K562 (cell line): Measurements from ENCODE around the gene DNMT3L. TPM values are rescaled to one million over a fixed set of nuclear protein-coding genes. Genes with fewer than 3 reads are reported as not detected.

Source experiments
- ATAC-seq: fragments of 200-7000 bp; cut with Tn5 transposase; 3 replicates; pipeline ENCODE4 v1.9.1; 2020; ENCODE audit warnings: moderate library complexity
- BruUV-seq: library from RNA; stranded (reverse); fragments of 400-500 nt; replicated peaks from 2 replicates; lab custom pipeline; 2021; lab: Mats Ljungman, UMichigan
- CTCF ChIA-PET: fragments of 300-600 bp; formaldehyde crosslinking; extraction: SDS; loops from one replicate; lab custom pipeline; 2021; ENCODE audit warnings: low intra/inter-chr PET ratio; lab: Yijun Ruan, JAX
- POLR2A ChIA-PET: fragments of 300-600, 350-650 bp; sonication (Branson Sonifier 250); formaldehyde crosslinking; extraction: SDS; loops from one replicate; lab custom pipeline; 2021; ENCODE audit warnings: antibody characterized with exemption, inconsistent platforms; lab: Yijun Ruan, JAX
- DNase-seq, 4 experiments: peaks; one replicate each; pipeline versions ENCODE4 v3.0.0 to v3.0.0-alpha.2; 2011 to 2018; ENCODE audit warnings: low spot score in 3 of 4, mixed read lengths in 3 of 4; ENCODE audit errors: extremely low read depth in 1 of 4
- FAIRE-seq: peaks from 2 replicates; lab custom pipeline; 2011; peaks lifted over from hg19 to GRCh38; lab: Jason Lieb, UNC
- H2AFZ ChIP-seq: 2 replicates; pipeline ENCODE4 v1.6.0; 2011; ENCODE audit warnings: low read depth, low read length, control low read depth, inconsistent platforms
- H3K27ac ChIP-seq: fragments of 200-600 bp; 3 replicates; pipeline ENCODE4 v1.8.0; 2011; ENCODE audit warnings: low read depth, mild to moderate bottlenecking, control low read depth, inconsistent platforms, low read length, moderate library complexity, mixed read lengths; ENCODE audit errors: extremely low read depth
- H3K27me3 ChIP-seq, 2 experiments: fragments of 300-600 bp in 1 of 2; 2 replicates in 1 of 2; 3 replicates in 1 of 2; pipeline versions ENCODE4 v1.6.0 to v1.8.0; 2011; ENCODE audit warnings: inconsistent platforms in 2 of 2, low read length in 2 of 2, mild to moderate bottlenecking in 1 of 2, mixed read lengths in 1 of 2, moderate library complexity in 1 of 2; ENCODE audit not compliant: control insufficient read depth in 2 of 2, insufficient read depth in 2 of 2
- H3K36me3 ChIP-seq: fragments of 300-600 bp; 3 replicates; pipeline ENCODE4 v1.8.0; 2011; ENCODE audit warnings: mild to moderate bottlenecking, low read length, inconsistent platforms; ENCODE audit not compliant: control insufficient read depth, insufficient read depth
- H3K4me1 ChIP-seq, 2 experiments: fragments of 200-600 bp in 1 of 2; replicated peaks in 1 of 2; 2 replicates in 1 of 2; 3 replicates in 1 of 2; pipeline versions ENCODE4 v1.5.1 to v1.8.0; 2011; ENCODE audit warnings: inconsistent platforms in 2 of 2, low read length in 2 of 2, mild to moderate bottlenecking in 1 of 2, mixed read lengths in 1 of 2, moderate library complexity in 1 of 2; ENCODE audit not compliant: control insufficient read depth in 2 of 2, insufficient read depth in 2 of 2
- H3K4me2 ChIP-seq: 2 replicates; pipeline ENCODE4 v1.6.1; 2011; ENCODE audit warnings: low read length, control low read depth, inconsistent platforms, mixed read lengths; ENCODE audit not compliant: insufficient read depth
- H3K4me3 ChIP-seq: fragments of 200-600 bp; sonication (generic), shearing (Covaris generic); 2 replicates; pipeline ENCODE4 v1.5.1; 2016; ENCODE audit warnings: control low read depth, inconsistent platforms
- H3K79me2 ChIP-seq: fragments of 200-600 bp; 3 replicates; pipeline ENCODE4 v1.8.0; 2011; ENCODE audit warnings: low read length, inconsistent platforms; ENCODE audit not compliant: control insufficient read depth, insufficient read depth
- H3K9ac ChIP-seq, 2 experiments: 2 replicates each; pipeline versions ENCODE4 v1.6.0 to v1.6.1; 2011; ENCODE audit warnings: low read depth in 2 of 2, low read length in 2 of 2, control low read depth in 1 of 2, inconsistent platforms in 1 of 2, mild to moderate bottlenecking in 1 of 2, mixed read lengths in 1 of 2; ENCODE audit not compliant: insufficient read depth in 1 of 2
- H3K9me1 ChIP-seq: one replicate; pipeline ENCODE4 v1.6.0; 2011; ENCODE audit warnings: inconsistent platforms, mild to moderate bottlenecking, low read length, moderate library complexity; ENCODE audit not compliant: control insufficient read depth, insufficient read depth
- H3K9me3 ChIP-seq: replicated peaks from 2 replicates; pipeline ENCODE4 v1.5.1; 2011; ENCODE audit warnings: low read depth, low read length, inconsistent platforms; ENCODE audit not compliant: control insufficient read depth, insufficient read depth
- H4K20me1 ChIP-seq: replicated peaks from 2 replicates; pipeline ENCODE4 v1.6.1; 2011; ENCODE audit warnings: low read length, inconsistent platforms, mixed read lengths; ENCODE audit not compliant: control insufficient read depth, insufficient read depth
- ARID1B ChIP-seq: fragments of 450-650 bp; IDR thresholded peaks from 2 replicates; pipeline ENCODE4 v1.6.1; 2016; ENCODE audit warnings: antibody characterized with exemption, mild to moderate bottlenecking, inconsistent platforms
- BDP1 ChIP-seq: IDR thresholded peaks from 3 replicates; pipeline ENCODE4 v1.6.1; 2011; ENCODE audit not compliant: insufficient read length, insufficient read depth
- ELF4 ChIP-seq: fragments of 450-650 bp; formaldehyde crosslinking; IDR thresholded peaks from 2 replicates; pipeline ENCODE4 v1.4.0; 2022; ENCODE audit warnings: missing genetic modification characterization
- EP300 ChIP-seq: IDR thresholded peaks from 2 replicates; pipeline ENCODE4 v1.6.1; 2012; ENCODE audit warnings: low read length, improper control_type of control experiment
- FOXA1 ChIP-seq: fragments of 450-650 bp; IDR thresholded peaks from 2 replicates; pipeline ENCODE4 v1.6.1; 2016; ENCODE audit warnings: mild to moderate bottlenecking, borderline replicate concordance
- FOXA3 ChIP-seq, 2 experiments: fragments of 450-650 bp in 1 of 2; sonication (generic) in 1 of 2; formaldehyde crosslinking; IDR thresholded peaks in 1 of 2; conservative IDR thresholded peaks in 1 of 2; 2 replicates each; pipeline versions ENCODE4 v1.4.0 to v1.8.0; 2020 to 2022; ENCODE audit warnings: mild to moderate bottlenecking in 2 of 2, missing genetic modification reagents in 1 of 2
- GATAD2A ChIP-seq: fragments of 450-650 bp; IDR thresholded peaks from 2 replicates; pipeline ENCODE4 v1.6.1; 2017
- HNRNPUL1 ChIP-seq: fragments of 200-400 bp; formaldehyde crosslinking; IDR thresholded peaks from 2 replicates; pipeline ENCODE4 v1.6.1; 2017; ENCODE audit warnings: low read length
- KDM4B ChIP-seq, 2 experiments: fragments of 450-650 bp in 1 of 2; sonication (generic) in 1 of 2; IDR thresholded peaks; 2 replicates each; pipeline ENCODE4 v1.6.1; 2016 to 2017; ENCODE audit warnings: borderline replicate concordance in 2 of 2, antibody characterized with exemption in 1 of 2, low read depth in 1 of 2, mild to moderate bottlenecking in 1 of 2
- NFXL1 ChIP-seq: fragments of 450-650 bp; formaldehyde crosslinking; IDR thresholded peaks from 2 replicates; pipeline ENCODE4 v1.4.0; 2021; ENCODE audit warnings: mild to moderate bottlenecking
- POLR2G ChIP-seq: fragments of 200-400 bp; formaldehyde crosslinking; IDR thresholded peaks from 2 replicates; pipeline ENCODE4 v1.6.1; 2017; ENCODE audit warnings: low read depth, mild to moderate bottlenecking, antibody characterized with exemption, low read length, moderate library complexity
- STAG1 ChIP-seq: sonication (generic); formaldehyde crosslinking; IDR thresholded peaks from 2 replicates; pipeline ENCODE4 v1.5.0; 2020; ENCODE audit warnings: missing genetic modification reagents, borderline replicate concordance
- ZNF239 ChIP-seq: fragments of 250-450 bp; sonication (Bioruptor Pico); IDR thresholded peaks from 2 replicates; pipeline ENCODE4 v1.4.0; 2020; ENCODE audit warnings: mild to moderate bottlenecking
- WGBS: fragments of 100-300 bp; shearing (Covaris generic); methylation state at CpG from one replicate; pipeline ENCODE4 v1.1.6; 2016; ENCODE audit warnings: low coverage, mixed read lengths; ENCODE audit not compliant: insufficient coverage; ENCODE audit errors: missing lambda C conversion rate; 5-methylcytosine and 5-hydroxymethylcytosine counted together
- in situ Hi-C: fragments of 300-500 bp; cut with MboI; formaldehyde crosslinking; loops from 4 replicates; pipeline ENCODE4 v1.15.0; 2018; ENCODE audit warnings: inconsistent platforms, mixed read lengths
- intact Hi-C: fragments of 100-400 bp; cut with micrococcal nuclease; formaldehyde crosslinking; loops from 2 replicates; pipeline ENCODE4 v1.14.2; 2022
- polyA plus RNA-seq, 8 experiments: library from polyadenylated mRNA; depleted of rRNA in 4 of 8; stranded (reverse) in 5 of 8; unstranded in 3 of 8; fragments of >200 nt; fragmentation: Nextera tagmentation in 2 of 8; fragmentation: Illumina TruSeq in 1 of 8; extraction: Ambion mirVana in 2 of 8; extraction: Trizol in 1 of 8; gene quantifications; 2 replicates each; pipeline versions ENCODE4 v1.2.1 to v1.2.3, GENCODE V29; 2011 to 2014; ENCODE audit warnings: inconsistent platforms in 1 of 8, missing spikeins in 1 of 8
- total RNA-seq, 7 experiments: library from RNA; depleted of rRNA in 6 of 7; stranded (reverse); fragments of >200 nt in 6 of 7; fragmentation: Illumina TruSeq in 2 of 7; extraction: Trizol in 2 of 7; gene quantifications; 2 replicates each; pipeline versions ENCODE4 v1.2.1 to v1.2.3, GENCODE V29; 2011 to 2021; ENCODE audit warnings: low replicate concordance in 1 of 7
- TF ChIP-seq, protein P1 (sequence below): fragments of 250-450 bp; sonication (Bioruptor Pico); IDR thresholded peaks from 2 replicates; pipeline ENCODE4 v1.5.0; 2021; ENCODE audit warnings: mild to moderate bottlenecking, borderline replicate concordance
- TF ChIP-seq, protein P2 (sequence below): fragments of 250-450 bp; sonication (Bioruptor Pico); IDR thresholded peaks from 2 replicates; pipeline ENCODE4 v1.8.0; 2021; ENCODE audit warnings: moderate library complexity, mild to moderate bottlenecking, inconsistent platforms

The DNMT3L gene
- total and polyA plus RNA-seq, 9 of the 15 experiments (the other 6 are each of a cell fraction or from before 2014, with no cell fraction given): 0.08 TPM; not detected in 8

DNA sequence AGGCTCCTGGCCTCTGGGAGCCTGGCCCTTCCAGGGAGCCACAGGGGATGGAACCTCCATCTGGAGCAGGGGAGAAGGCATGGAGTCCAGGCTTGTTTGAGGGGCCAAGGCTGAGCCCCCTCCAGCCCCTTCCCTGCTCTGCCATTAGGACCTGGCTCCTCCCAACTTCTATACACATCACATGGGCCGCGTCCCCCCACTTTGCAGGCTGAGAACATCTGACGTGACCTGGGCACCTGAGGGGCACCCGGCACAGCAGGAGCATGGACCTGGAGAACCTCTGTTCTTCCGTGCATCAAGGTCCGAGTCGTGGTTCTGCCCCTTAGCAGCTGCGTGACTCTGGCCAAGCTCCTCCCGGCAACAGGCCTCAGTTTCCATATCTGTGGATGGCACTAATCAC, 20.1 kb upstream of the DNMT3L start (continued):
- TF ChIP-seq, protein P1, sequence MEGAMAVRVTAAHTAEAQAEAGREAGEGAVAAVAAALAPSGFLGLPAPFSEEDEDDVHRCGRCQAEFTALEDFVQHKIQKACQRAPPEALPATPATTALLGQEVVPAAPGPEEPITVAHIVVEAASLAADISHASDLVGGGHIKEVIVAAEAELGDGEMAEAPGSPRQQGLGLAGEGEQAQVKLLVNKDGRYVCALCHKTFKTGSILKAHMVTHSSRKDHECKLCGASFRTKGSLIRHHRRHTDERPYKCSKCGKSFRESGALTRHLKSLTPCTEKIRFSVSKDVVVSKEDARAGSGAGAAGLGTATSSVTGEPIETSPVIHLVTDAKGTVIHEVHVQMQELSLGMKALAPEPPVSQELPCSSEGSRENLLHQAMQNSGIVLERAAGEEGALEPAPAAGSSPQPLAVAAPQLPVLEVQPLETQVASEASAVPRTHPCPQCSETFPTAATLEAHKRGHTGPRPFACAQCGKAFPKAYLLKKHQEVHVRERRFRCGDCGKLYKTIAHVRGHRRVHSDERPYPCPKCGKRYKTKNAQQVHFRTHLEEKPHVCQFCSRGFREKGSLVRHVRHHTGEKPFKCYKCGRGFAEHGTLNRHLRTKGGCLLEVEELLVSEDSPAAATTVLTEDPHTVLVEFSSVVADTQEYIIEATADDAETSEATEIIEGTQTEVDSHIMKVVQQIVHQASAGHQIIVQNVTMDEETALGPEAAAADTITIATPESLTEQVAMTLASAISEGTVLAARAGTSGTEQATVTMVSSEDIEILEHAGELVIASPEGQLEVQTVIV (CRISPR knock-in tag): no peak
- TF ChIP-seq, protein P2, sequence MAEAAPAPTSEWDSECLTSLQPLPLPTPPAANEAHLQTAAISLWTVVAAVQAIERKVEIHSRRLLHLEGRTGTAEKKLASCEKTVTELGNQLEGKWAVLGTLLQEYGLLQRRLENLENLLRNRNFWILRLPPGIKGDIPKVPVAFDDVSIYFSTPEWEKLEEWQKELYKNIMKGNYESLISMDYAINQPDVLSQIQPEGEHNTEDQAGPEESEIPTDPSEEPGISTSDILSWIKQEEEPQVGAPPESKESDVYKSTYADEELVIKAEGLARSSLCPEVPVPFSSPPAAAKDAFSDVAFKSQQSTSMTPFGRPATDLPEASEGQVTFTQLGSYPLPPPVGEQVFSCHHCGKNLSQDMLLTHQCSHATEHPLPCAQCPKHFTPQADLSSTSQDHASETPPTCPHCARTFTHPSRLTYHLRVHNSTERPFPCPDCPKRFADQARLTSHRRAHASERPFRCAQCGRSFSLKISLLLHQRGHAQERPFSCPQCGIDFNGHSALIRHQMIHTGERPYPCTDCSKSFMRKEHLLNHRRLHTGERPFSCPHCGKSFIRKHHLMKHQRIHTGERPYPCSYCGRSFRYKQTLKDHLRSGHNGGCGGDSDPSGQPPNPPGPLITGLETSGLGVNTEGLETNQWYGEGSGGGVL (CRISPR knock-in tag): no peak
- no peak for TF ChIP-seq ELF4

DNA sequence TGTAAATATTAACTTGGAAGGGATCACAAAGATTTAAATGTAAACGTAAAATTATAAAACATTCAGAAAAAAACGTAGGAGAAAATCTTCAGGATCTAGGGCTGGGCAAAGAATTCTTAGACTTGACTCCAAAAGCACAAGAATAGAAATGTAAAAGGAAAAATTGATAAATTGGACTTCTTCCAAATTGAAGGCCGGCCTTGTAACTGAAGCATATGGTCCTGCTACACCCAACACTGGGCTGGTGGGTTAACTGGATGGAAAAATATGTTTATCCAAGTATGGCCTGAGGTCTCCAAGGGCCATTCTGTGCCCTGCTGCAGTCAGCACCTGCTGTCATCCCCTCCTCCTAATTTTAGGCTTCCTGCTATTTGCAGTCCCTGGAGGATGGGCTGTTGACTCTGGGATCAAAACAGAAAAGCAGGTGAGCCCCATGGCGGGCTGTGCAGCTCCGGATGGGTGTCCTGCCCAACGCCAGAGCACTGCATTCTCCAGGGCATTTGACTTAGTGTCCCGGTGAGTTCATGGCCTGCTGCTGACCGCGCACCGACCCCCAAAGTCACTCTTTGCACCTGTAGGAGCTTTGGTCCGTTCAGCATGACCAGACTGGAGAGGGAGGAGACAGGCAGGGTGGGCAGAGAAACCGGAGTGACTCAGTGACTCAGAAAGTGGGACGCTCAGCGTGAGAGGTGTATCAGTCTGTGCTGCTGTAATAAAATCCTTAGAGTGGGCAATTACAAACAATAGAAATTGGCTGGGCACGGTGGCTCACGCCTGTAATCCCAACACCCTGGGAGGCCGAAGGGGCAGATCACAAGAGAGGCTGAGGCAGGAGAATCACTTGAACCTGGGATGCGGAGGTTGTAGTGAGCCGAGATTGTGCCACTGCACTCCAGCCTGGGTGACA, 17.9 kb upstream of the DNMT3L start:
- H3K9ac ChIP-seq: peak overlapping the region in 1 of 2 experiments; percentile 31; a peak in 2 of 4 replicates
- WGBS: 6% methylated on average over 19 of the region's 19 CpGs
- H3K9me1 ChIP-seq: no peaks in the 10 kb centered on the region
- no peak overlapping the region for H3K27ac ChIP-seq
- H3K79me2 ChIP-seq: no peaks in the 10 kb centered on the region
- BruUV-seq: no TSS peak
- no peak overlapping the region for H3K4me3 ChIP-seq
- intact Hi-C loops (no loop called here), in situ Hi-C loops (loop anchor here (25.0 kb wide), 1 partner anchor 117 kb away; no protein-coding TSS in a partner anchor)
- no peak for ATAC-seq
- H3K27me3 ChIP-seq: peaks cover 40 to 56% of the 10 kb centered on the region in 2 experiments
- no peaks in the 10 kb centered on the region for H3K36me3 ChIP-seq
- no peak overlapping the region for H2AFZ ChIP-seq
- no peak for FAIRE-seq
- H3K4me2 ChIP-seq: no peak overlapping the region
- POLR2A ChIA-PET: no interaction called here
- CTCF ChIA-PET: interaction anchor here (0.6 kb wide), 1 partner anchor 12 kb away, joined by 3 read pairs; no protein-coding TSS in a partner anchor
- peaks cover 5% of the 10 kb centered on the region; the same call in 1 of the 2 replicates for H4K20me1 ChIP-seq
- no peaks in the 10 kb centered on the region for H3K9me3 ChIP-seq
- peaks cover 0 to 8% of the 10 kb centered on the region in 2 experiments; a peak in 2 of 5 replicates for H3K4me1 ChIP-seq
- DNase-seq: no peak
- TF ChIP-seq EP300 (no peak), BDP1 (no peak), KDM4B (IDR thresholded peaks at IDR 0.05; ENCODE audit: borderline replicate concordance in 2 of 2, low read depth in 1 of 2) (no peak), GATAD2A (no peak), STAG1 (no peak), HNRNPUL1 (no peak), FOXA3 (CRISPR knock-in tag; conservative IDR thresholded peaks at IDR 0.05 in 1 of 2, IDR thresholded peaks at IDR 0.05 in 1 of 2) (no peak), POLR2G (no peak), NFXL1 (CRISPR knock-in tag) (no peak), FOXA1 (no peak), ZNF239 (CRISPR knock-in tag) (no peak), ARID1B (no peak)
